Measurements from ENCODE around the gene GALNT17. TPM values are rescaled to one million over a fixed set of nuclear protein-coding genes. Genes with fewer than 3 reads are reported as not detected.

GALNT17 gene
- total RNA-seq (ENCODE audit: low replicate concordance) = 0.18 TPM in 1 of 2 replicates, not detected in the other

- H3K4me3 ChIP-seq (ENCODE audit: low read depth, low read length) = no peak within 1 kb of the TSS
- DNase-seq (ENCODE audit: low read depth) = no peak
- TF ChIP-seq CTCF (IDR thresholded peaks at IDR 0.05; ENCODE audit: insufficient read depth, low read length) = no peak
Observed at GRCh38 chr7:71132127-71132376, at the start of gene GALNT17. GALNT17 (plus strand) TSS chr7:71132144.

GRCh38 chr7:71095266-71095860 is 36.6 kb upstream of the GALNT17 start:
- no peak for DNase-seq (ENCODE audit: low read depth)
- no peak overlapping the region for H3K4me3 ChIP-seq (ENCODE audit: low read depth, low read length)
- no peak for TF ChIP-seq CTCF (IDR thresholded peaks at IDR 0.05; ENCODE audit: insufficient read depth, low read length)

- no peak overlapping the region for H3K4me3 ChIP-seq (ENCODE audit: low read depth, low read length)
- TF ChIP-seq CTCF (IDR thresholded peaks at IDR 0.05; ENCODE audit: insufficient read depth, low read length) = no peak
- DNase-seq (ENCODE audit: low read depth) = no peak
Observed at GRCh38 chr7:71096351-71096750, 35.6 kb upstream of the GALNT17 start.

GRCh38 chr7:71106226-71106625 is 25.7 kb upstream of the GALNT17 start:
- TF ChIP-seq CTCF (IDR thresholded peaks at IDR 0.05; ENCODE audit: insufficient read depth, low read length) = no peak
- DNase-seq (ENCODE audit: low read depth) = no peak
- no peak overlapping the region for H3K4me3 ChIP-seq (ENCODE audit: low read depth, low read length)

GRCh38 chr7:71112436-71112835 is 19.5 kb upstream of the GALNT17 start:
- no peak for DNase-seq (ENCODE audit: low read depth)
- H3K4me3 ChIP-seq (ENCODE audit: low read depth, low read length) = no peak overlapping the region
- no peak for TF ChIP-seq CTCF (IDR thresholded peaks at IDR 0.05; ENCODE audit: insufficient read depth, low read length)

- no peak for DNase-seq (ENCODE audit: low read depth)
- no peak for TF ChIP-seq CTCF (IDR thresholded peaks at IDR 0.05; ENCODE audit: insufficient read depth, low read length)
- no peak overlapping the region for H3K4me3 ChIP-seq (ENCODE audit: low read depth, low read length)
Observed at GRCh38 chr7:71120096-71120495, 11.8 kb upstream of the GALNT17 start.

GRCh38 chr7:71129126-71129525 is 2.8 kb upstream of the GALNT17 start:
- DNase-seq (ENCODE audit: low read depth) = no peak
- no peak for TF ChIP-seq CTCF (IDR thresholded peaks at IDR 0.05; ENCODE audit: insufficient read depth, low read length)
- H3K4me3 ChIP-seq (ENCODE audit: low read depth, low read length) = no peak overlapping the region

Data from fibroblast of the aortic adventitia (primary cell).